HS-5 (cell line): ENCODE results near the gene PFDN6.
"Not testable (repeated sequence)": the region's sequence is repeated elsewhere in the genome, so short reads cannot be mapped to it uniquely, and the experiment has no call there.

Experiments used
- DNase-seq: peaks from one replicate; pipeline ENCODE4 v3.0.0-alpha.2; 2012; ENCODE audit warnings: low read depth

Gene PFDN6

GRCh38 chr6:33273924-33274902 lies 15.2 kb upstream of the PFDN6 start:
- no peak for DNase-seq

- DNase-seq, result not testable (repeated sequence)
Measured at GRCh38 chr6:33275795-33276580, 13.4 kb upstream of the PFDN6 start.

- DNase-seq, result no peak
Measured at GRCh38 chr6:33276581-33276863, 12.9 kb upstream of the PFDN6 start.

GRCh38 chr6:33276864-33277662 lies 12.3 kb upstream of the PFDN6 start, which contains the start of gene B3GALT4:
Gene B3GALT4 (plus strand): TSS chr6:33277123. CDS start chr6:33277420, 297 bp downstream.
- DNase-seq, result no peak

GRCh38 chr6:33277663-33278391 lies 11.6 kb upstream of the PFDN6 start:
- no peak for DNase-seq

GRCh38 chr6:33278392-33278741 lies 11.0 kb upstream of the PFDN6 start:
- no peak for DNase-seq

- no peak for DNase-seq
Measured at GRCh38 chr6:33278810-33279209, 10.6 kb upstream of the PFDN6 start.

- DNase-seq, result no peak
Measured at GRCh38 chr6:33279257-33279695, 10.1 kb upstream of the PFDN6 start.

- no peak for DNase-seq
Measured at GRCh38 chr6:33279971-33280511, 9.4 kb upstream of the PFDN6 start.

GRCh38 chr6:33280539-33280938 lies 8.9 kb upstream of the PFDN6 start:
- no peak for DNase-seq

- DNase-seq, result not testable (repeated sequence)
Measured at GRCh38 chr6:33285214-33285613, 4.2 kb upstream of the PFDN6 start.

- no peak for DNase-seq
Measured at GRCh38 chr6:33286946-33287914, 2.2 kb upstream of the PFDN6 start.

GRCh38 chr6:33288141-33288920 lies 1.1 kb upstream of the PFDN6 start:
- DNase-seq, result no peak

GRCh38 chr6:33289784-33290315 lies 449 bp downstream of the PFDN6 start:
- DNase-seq, result no peak

GRCh38 chr6:33290459-33290858 lies 1.1 kb downstream of the PFDN6 start:
- no peak for DNase-seq

GRCh38 chr6:33292996-33293682 lies 3.7 kb downstream of the PFDN6 start:
- no peak for DNase-seq

GRCh38 chr6:33294086-33294823 lies 4.9 kb downstream of the PFDN6 start:
- no peak for DNase-seq
